Measurements from ENCODE around the gene RCAN3.

DNA sequence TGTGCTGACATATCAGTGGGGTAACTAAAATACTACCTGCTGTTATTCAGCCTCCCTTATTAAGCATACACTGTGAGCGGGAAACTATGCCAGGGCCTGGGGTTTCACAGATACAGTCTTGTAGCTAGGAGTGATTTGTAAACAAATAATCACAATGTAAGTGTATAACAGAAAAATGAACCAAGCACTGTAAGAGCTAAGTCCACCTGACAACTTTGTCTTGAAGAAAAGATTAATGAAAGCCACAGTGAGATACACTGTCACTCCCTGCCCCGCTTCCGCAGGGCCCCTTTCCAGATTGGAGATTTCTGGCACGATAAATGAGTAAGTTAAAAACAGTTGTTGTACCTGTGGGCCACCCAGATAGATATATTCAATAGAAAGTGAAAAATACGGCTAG is 4.8 kb downstream of the RCAN3 start:
- TF ChIP-seq, protein P1, sequence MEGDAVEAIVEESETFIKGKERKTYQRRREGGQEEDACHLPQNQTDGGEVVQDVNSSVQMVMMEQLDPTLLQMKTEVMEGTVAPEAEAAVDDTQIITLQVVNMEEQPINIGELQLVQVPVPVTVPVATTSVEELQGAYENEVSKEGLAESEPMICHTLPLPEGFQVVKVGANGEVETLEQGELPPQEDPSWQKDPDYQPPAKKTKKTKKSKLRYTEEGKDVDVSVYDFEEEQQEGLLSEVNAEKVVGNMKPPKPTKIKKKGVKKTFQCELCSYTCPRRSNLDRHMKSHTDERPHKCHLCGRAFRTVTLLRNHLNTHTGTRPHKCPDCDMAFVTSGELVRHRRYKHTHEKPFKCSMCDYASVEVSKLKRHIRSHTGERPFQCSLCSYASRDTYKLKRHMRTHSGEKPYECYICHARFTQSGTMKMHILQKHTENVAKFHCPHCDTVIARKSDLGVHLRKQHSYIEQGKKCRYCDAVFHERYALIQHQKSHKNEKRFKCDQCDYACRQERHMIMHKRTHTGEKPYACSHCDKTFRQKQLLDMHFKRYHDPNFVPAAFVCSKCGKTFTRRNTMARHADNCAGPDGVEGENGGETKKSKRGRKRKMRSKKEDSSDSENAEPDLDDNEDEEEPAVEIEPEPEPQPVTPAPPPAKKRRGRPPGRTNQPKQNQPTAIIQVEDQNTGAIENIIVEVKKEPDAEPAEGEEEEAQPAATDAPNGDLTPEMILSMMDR (IDR thresholded peaks at IDR 0.05) = no peak
- TF ChIP-seq POLR2A (IDR thresholded peaks at IDR 0.05) (no peak), EP300 (IDR thresholded peaks at IDR 0.05) (no peak)

All from tibial nerve (tissue), 4 donors.